ENCODE measurements around the gene HPSE2. TPM values are rescaled to one million over a fixed set of nuclear protein-coding genes. Genes with fewer than 3 reads are reported as not detected.

The HPSE2 gene
- total RNA-seq, 1 donor from 2014 or later = not detected

GRCh38 chr10:99115703-99116102, 119.9 kb downstream of the HPSE2 start:
- DNase-seq (ENCODE audit: low read depth) = no peak
- Histone ChIP-seq H3K27me3 (ENCODE audit: control insufficient read depth, insufficient read depth, low read length) (no peaks in the 10 kb centered on the region), H3K4me3 (ENCODE audit: low read depth, low read length) (no peak overlapping the region), H3K36me3 (ENCODE audit: control insufficient read depth, insufficient read depth, low read length) (no peaks in the 10 kb centered on the region)
- no peak for TF ChIP-seq CTCF (IDR thresholded peaks at IDR 0.05; ENCODE audit: insufficient read depth, low read length, poor library complexity, severe bottlenecking)

DNA sequence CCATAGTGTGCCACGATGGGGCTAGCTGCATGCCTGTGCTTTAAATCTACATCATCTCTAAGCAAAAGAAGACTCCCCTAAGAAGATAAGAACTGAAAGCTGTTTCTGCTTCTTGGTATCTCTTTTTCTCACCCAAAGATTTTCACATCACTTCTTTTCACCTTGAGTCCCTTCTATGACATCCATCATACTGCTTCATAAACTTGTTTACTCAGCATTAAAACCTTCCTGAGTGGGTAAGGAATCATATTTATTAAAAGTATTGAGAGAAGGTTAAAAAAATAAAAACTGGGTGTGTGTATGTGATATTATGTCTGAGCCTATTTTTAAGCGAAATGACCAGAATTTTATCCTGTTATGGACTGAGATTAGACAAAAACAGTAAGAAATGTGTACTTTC, 150.3 kb downstream of the HPSE2 start:
- no peak for TF ChIP-seq CTCF (IDR thresholded peaks at IDR 0.05; ENCODE audit: insufficient read depth, low read length, poor library complexity, severe bottlenecking)
- Histone ChIP-seq H3K36me3 (ENCODE audit: control insufficient read depth, insufficient read depth, low read length) (no peaks in the 10 kb centered on the region), H3K27me3 (ENCODE audit: control insufficient read depth, insufficient read depth, low read length) (no peaks in the 10 kb centered on the region), H3K4me3 (ENCODE audit: low read depth, low read length) (no peak overlapping the region)
- no peak for DNase-seq (ENCODE audit: low read depth)

GRCh38 chr10:99084161-99084560, 151.5 kb downstream of the HPSE2 start:
- no peak for DNase-seq (ENCODE audit: low read depth)
- Histone ChIP-seq H3K4me3 (ENCODE audit: low read depth, low read length) (no peak overlapping the region), H3K36me3 (ENCODE audit: control insufficient read depth, insufficient read depth, low read length) (no peaks in the 10 kb centered on the region), H3K27me3 (ENCODE audit: control insufficient read depth, insufficient read depth, low read length) (no peaks in the 10 kb centered on the region)
- TF ChIP-seq CTCF (IDR thresholded peaks at IDR 0.05; ENCODE audit: insufficient read depth, low read length, poor library complexity, severe bottlenecking) = no peak

DNA sequence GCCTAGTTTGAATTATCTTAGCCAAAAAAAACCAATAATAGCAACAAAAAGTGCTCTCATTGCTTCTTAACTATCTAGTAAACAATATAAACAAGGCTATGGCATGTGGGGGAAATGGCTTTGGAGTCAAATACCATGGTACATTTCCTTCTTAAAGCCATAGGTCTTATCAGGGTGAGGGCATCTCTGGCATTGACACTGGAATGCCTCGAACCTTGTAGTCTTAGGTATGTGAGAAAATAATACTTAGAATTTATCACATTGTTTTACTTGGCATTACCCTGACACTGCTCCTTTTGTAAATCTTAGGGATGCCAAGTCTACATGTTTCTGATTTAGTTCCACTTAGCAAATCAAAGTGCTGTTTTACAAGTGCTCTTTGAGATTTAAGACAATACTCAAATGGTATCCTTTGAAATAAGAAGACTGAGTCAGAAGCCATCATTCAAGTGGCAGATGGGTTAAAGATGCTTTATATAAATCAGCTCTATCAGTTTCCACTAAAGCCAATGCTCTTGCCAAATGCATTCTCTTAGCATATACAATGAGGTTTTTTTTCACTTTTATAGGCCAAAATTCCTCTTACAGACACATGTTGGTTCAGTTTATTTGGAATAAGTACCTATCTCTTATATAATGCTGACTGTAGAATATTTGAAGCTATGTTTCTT, 155.2 kb downstream of the HPSE2 start:
- H3K4me3 ChIP-seq (ENCODE audit: low read depth, low read length) = no peak overlapping the region
- DNase-seq (ENCODE audit: low read depth) = no peak
- no peaks in the 10 kb centered on the region for H3K36me3 ChIP-seq (ENCODE audit: control insufficient read depth, insufficient read depth, low read length)
- TF ChIP-seq CTCF (IDR thresholded peaks at IDR 0.05; ENCODE audit: insufficient read depth, low read length, poor library complexity, severe bottlenecking) = no peak
- no peaks in the 10 kb centered on the region for H3K27me3 ChIP-seq (ENCODE audit: control insufficient read depth, insufficient read depth, low read length)

DNA sequence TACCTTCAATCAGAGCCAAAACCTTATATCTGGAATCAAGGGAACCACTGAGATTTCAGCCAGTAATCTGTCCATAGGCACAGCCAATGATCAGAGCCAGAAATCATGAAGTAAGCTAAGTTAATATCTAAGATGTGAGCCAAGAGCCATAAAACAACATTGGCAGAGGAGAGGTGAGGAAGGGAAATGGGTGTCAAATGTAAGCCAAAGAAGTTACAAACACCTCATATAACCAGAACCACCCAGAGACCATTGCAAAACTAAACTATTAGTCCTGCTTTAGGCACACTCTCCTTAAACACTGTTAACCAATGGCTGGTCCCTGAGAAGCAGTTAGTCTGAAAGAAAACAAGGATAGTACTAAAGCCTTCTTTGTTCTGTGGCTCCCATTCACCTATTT, 173.1 kb downstream of the HPSE2 start:
- H3K27me3 ChIP-seq (ENCODE audit: control insufficient read depth, insufficient read depth, low read length) = no peaks in the 10 kb centered on the region

More for the DNA sequence above, 173.1 kb downstream of the HPSE2 start:
- no peak for DNase-seq (ENCODE audit: low read depth)
- no peak for TF ChIP-seq CTCF (IDR thresholded peaks at IDR 0.05; ENCODE audit: insufficient read depth, low read length, poor library complexity, severe bottlenecking)
- Histone ChIP-seq H3K4me3 (ENCODE audit: low read depth, low read length) (no peak overlapping the region), H3K36me3 (ENCODE audit: control insufficient read depth, insufficient read depth, low read length) (no peaks in the 10 kb centered on the region)
